Endothelial cell of umbilical vein (primary cell): Measurements from ENCODE around the gene GPR65. TPM values are rescaled to one million over a fixed set of nuclear protein-coding genes. Genes with fewer than 3 reads are reported as not detected.

Source experiments
- BruUV-seq: library from RNA; stranded (reverse); fragments of 400-500 nt; replicated peaks from 2 replicates; lab custom pipeline; 2021; lab: Mats Ljungman, UMichigan
- CTCF ChIA-PET: fragments of 300-600, 350-600 bp; sonication (Branson Sonifier 250); formaldehyde crosslinking; loops from one replicate; lab custom pipeline; 2021; ENCODE audit warnings: antibody characterized with exemption, inconsistent platforms; lab: Charles Lee
- POLR2A ChIA-PET: fragments of 300-600, 350-600 bp; sonication (Branson Sonifier 250); formaldehyde crosslinking; loops from one replicate; lab custom pipeline; 2021; ENCODE audit warnings: antibody characterized with exemption, inconsistent platforms; lab: Charles Lee
- DNase-seq: peaks from one replicate; pipeline ENCODE4 v3.0.0-alpha.2; 2011; ENCODE audit warnings: low read depth, low spot score
- FAIRE-seq: peaks from 2 replicates; lab custom pipeline; 2011; peaks lifted over from hg19 to GRCh38; lab: Jason Lieb, UNC
- H2AFZ ChIP-seq: 2 replicates; pipeline ENCODE4 v1.6.0; 2012; ENCODE audit warnings: low read depth, low read length, control low read depth, inconsistent platforms
- H3K27ac ChIP-seq: 2 replicates; pipeline ENCODE4 v1.5.1; 2011; ENCODE audit warnings: low read depth, mild to moderate bottlenecking, control low read depth, low read length, moderate library complexity; ENCODE audit not compliant: insufficient read depth
- H3K27me3 ChIP-seq, 2 experiments: 2 replicates each; pipeline versions ENCODE4 v1.6.0 to v1.6.1; 2011; ENCODE audit warnings: low read length in 2 of 2, mixed read lengths in 1 of 2; ENCODE audit not compliant: control insufficient read depth in 2 of 2, insufficient read depth in 2 of 2
- H3K36me3 ChIP-seq, 2 experiments: 2 replicates in 1 of 2; 3 replicates in 1 of 2; pipeline ENCODE4 v1.5.1; 2011; ENCODE audit warnings: low read length in 2 of 2, mild to moderate bottlenecking in 1 of 2, moderate library complexity in 1 of 2; ENCODE audit not compliant: control insufficient read depth in 2 of 2, insufficient read depth in 2 of 2; ENCODE audit errors: extremely low read depth in 1 of 2
- H3K4me1 ChIP-seq: 3 replicates; pipeline ENCODE4 v1.5.1; 2011; ENCODE audit warnings: mild to moderate bottlenecking, low read length; ENCODE audit not compliant: control insufficient read depth, insufficient read depth; ENCODE audit errors: extremely low read depth
- H3K4me2 ChIP-seq: 2 replicates; pipeline ENCODE4 v1.6.1; 2011; ENCODE audit warnings: low read length, control low read depth, mixed read lengths; ENCODE audit not compliant: insufficient read depth
- H3K4me3 ChIP-seq, 3 experiments: fragments of 200-600 bp in 1 of 3; sonication (generic), shearing (Covaris generic) in 1 of 3; replicated peaks in 1 of 3; 2 replicates each; pipeline ENCODE4 v1.5.1; 2011 to 2016; ENCODE audit warnings: control low read depth in 3 of 3, low read length in 3 of 3, mild to moderate bottlenecking in 2 of 3, inconsistent platforms in 1 of 3, low read depth in 1 of 3, moderate library complexity in 1 of 3; ENCODE audit not compliant: insufficient read depth in 1 of 3
- H3K79me2 ChIP-seq: 2 replicates; pipeline ENCODE4 v1.6.0; 2012; ENCODE audit warnings: low read length, inconsistent platforms; ENCODE audit not compliant: control insufficient read depth, insufficient read depth
- H3K9ac ChIP-seq: replicated peaks from 2 replicates; pipeline ENCODE3; 2011; ENCODE audit warnings: low read length, control low read depth; ENCODE audit not compliant: insufficient read depth; ENCODE audit errors: extremely low read depth
- H3K9me1 ChIP-seq: replicated peaks from 3 replicates; pipeline ENCODE4 v1.6.0; 2011; ENCODE audit warnings: mild to moderate bottlenecking, low read length; ENCODE audit not compliant: control insufficient read depth, insufficient read depth; ENCODE audit errors: extremely low read depth
- H3K9me3 ChIP-seq: replicated peaks from 2 replicates; pipeline ENCODE4 v1.5.1; 2012; ENCODE audit warnings: low read length, inconsistent platforms; ENCODE audit not compliant: control insufficient read depth, insufficient read depth
- H4K20me1 ChIP-seq: replicated peaks from 2 replicates; pipeline ENCODE3; 2011; ENCODE audit warnings: mild to moderate bottlenecking, low read length; ENCODE audit not compliant: control insufficient read depth, insufficient read depth; ENCODE audit errors: extremely low read depth
- CTCF ChIP-seq, 2 donors: IDR thresholded peaks; 1 replicate in 1 of 2; 2 replicates in 1 of 2; pipeline ENCODE4 v1.5.1; 2011; ENCODE audit warnings: low read length in 2 of 2, mild to moderate bottlenecking in 2 of 2, moderate library complexity in 2 of 2, control low read depth in 1 of 2, inconsistent platforms in 1 of 2, low read depth in 1 of 2; ENCODE audit not compliant: insufficient read depth in 1 of 2; ENCODE audit errors: extremely low read depth in 1 of 2
- EZH2 ChIP-seq: IDR thresholded peaks from 2 replicates; pipeline ENCODE4 v1.6.1; 2012; ENCODE audit warnings: borderline replicate concordance, low read depth, mild to moderate bottlenecking, moderate library complexity, low read length, inconsistent platforms; ENCODE audit not compliant: severe bottlenecking
- dilution Hi-C: fragments of 300-500 bp; cut with MboI; formaldehyde crosslinking; loops from one replicate; pipeline ENCODE4 v1.15.0; 2019; ENCODE audit warnings: low sequenced_read_pairs; ENCODE audit not compliant: extremely low pct_ligation_motif_present
- intact Hi-C: fragments of 100-400 bp; cut with micrococcal nuclease; formaldehyde crosslinking; loops from one replicate; pipeline ENCODE4 v1.10.0; 2022
- polyA plus RNA-seq, 4 experiments: library from polyadenylated mRNA; depleted of rRNA in 3 of 4; stranded (reverse) in 3 of 4; unstranded in 1 of 4; fragments of >200 nt; gene quantifications; 2 replicates each; pipeline versions ENCODE4 v1.2.1 to v1.2.3, GENCODE V29; 2011 to 2012; ENCODE audit warnings: missing spikeins in 1 of 4
- total RNA-seq: library from RNA; stranded (reverse); gene quantifications from 2 replicates; pipeline ENCODE4 v1.2.3, GENCODE V29; 2021

GPR65 gene
- total and polyA plus RNA-seq, 2 donors (not counting 3 experiments of a cell fraction or from before 2014, with no cell fraction given): 0.03 to 0.07 TPM

- peak; percentile 82 for FAIRE-seq
- CTCF ChIA-PET: interaction anchor here (0.7 to 3.7 kb wide), 20 partner anchors 9 to 653 kb away, joined by 3 to 32 read pairs (median 4); partner anchors contain the start of genes GALC and GPR65
These were observed 8.9 kb downstream of the GPR65 start for GRCh38 chr14:88013750-88014349.

More at GRCh38 chr14:88013750-88014349, 8.9 kb downstream of the GPR65 start:
- TF ChIP-seq CTCF (IDR thresholded peaks at IDR 0.05; ENCODE audit: extremely low read depth in 1 of 2, insufficient read depth in 1 of 2, low read depth in 1 of 2, low read length in 2 of 2) (peak; percentile 76 to 88), EZH2 (no peak)
- BruUV-seq: no TSS peak
- no peaks in the 10 kb centered on the region for H4K20me1 ChIP-seq
- H3K4me1 ChIP-seq: peaks cover 3% of the 10 kb centered on the region
- no peak overlapping the region for H3K27ac ChIP-seq
- peak overlapping the region; percentile 28 for H2AFZ ChIP-seq
- H3K4me2 ChIP-seq: no peak overlapping the region
- H3K9me3 ChIP-seq: no peaks in the 10 kb centered on the region
- dilution Hi-C loops (no loop called here), intact Hi-C loops (loop anchor here (1.0 to 5.0 kb wide), 6 partner anchors 10 to 423 kb away; no protein-coding TSS in a partner anchor)
- H3K27me3 ChIP-seq: peaks cover 0 to 1% of the 10 kb centered on the region in 2 experiments
- H3K36me3 ChIP-seq: no peaks in the 10 kb centered on the region
- no peaks in the 10 kb centered on the region for H3K9me1 ChIP-seq
- POLR2A ChIA-PET: no interaction called here
- no peak overlapping the region for H3K4me3 ChIP-seq
- H3K9ac ChIP-seq: no peak overlapping the region
- H3K79me2 ChIP-seq: no peaks in the 10 kb centered on the region
- DNase-seq: peak; percentile 51
